Fibroblast of the conjunctiva (primary cell): ENCODE measurements around the gene SLC24A3.
A peak's percentile ranks its signal among the peaks of the same experiment; 100 is the strongest.

Experiments
- DNase-seq: peaks from one replicate; pipeline ENCODE4 v3.0.0-alpha.2; 2010; ENCODE audit warnings: low read depth

The SLC24A3 gene

GRCh38 chr20:19679900-19680495 is 467.6 kb downstream of the SLC24A3 start:
- DNase-seq: no peak

GRCh38 chr20:19682249-19682648 is 469.8 kb downstream of the SLC24A3 start:
- no peak for DNase-seq

DNA sequence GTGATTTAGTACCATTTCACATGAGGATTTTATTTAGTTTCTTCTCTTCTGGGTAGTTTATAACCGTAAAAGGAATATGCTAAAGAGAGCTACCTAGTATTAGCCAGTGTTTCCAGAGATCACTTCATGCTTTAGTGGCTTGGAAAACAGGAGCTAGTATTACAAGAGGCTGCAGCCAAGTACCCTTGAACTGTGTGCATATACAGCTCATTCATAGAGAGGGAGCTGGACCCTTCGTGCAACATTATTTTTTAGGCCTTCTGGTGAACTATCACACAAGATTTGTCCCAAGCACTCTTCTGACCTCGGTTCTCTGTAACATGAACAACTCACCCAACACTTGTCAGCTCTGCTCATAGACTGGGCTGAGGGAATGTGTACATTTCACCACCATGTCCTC is 470.7 kb downstream of the SLC24A3 start:
- no peak for DNase-seq

DNA sequence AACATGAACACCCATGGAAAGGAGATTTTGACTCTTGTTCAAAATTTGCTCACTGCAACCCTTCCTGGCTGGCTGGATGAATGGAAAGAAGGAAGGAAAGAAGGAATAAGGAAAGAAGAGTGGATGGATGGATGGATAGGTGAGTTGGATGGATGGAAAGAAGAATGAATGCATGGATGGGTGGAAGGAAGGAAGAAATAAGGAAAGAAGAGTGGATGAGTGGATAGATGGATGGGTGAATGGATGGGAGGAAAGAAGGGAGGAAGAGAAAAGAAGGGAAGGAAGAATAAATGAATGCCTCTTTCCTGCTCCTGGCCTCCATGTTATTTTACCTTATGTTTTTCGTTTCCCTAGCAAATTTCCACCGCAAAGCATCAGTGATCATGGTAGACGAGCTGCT is 471.4 kb downstream of the SLC24A3 start:
- no peak for DNase-seq

GRCh38 chr20:19688031-19688806 is 475.8 kb downstream of the SLC24A3 start:
- peak; percentile 74 for DNase-seq

DNA sequence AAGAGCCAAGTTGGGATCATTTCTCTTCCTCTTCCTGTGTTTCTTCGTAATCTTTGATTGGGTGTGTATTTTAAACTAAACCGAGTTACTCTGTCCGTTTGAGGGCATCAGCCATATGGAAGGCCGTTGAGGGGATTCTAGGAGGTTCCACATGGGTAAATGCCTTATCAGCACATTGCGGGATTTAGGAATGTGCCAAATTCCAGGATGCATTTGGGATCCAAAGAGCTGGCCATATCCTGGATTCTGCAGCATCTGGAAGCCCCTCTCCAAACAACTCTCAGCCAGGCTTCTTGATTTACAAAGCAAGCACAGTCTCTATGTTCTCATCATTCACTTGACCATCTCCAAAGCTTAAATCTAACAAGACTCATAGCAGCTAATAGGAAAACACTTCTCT is 478.0 kb downstream of the SLC24A3 start:
- DNase-seq: no peak

- DNase-seq: no peak
Observed at GRCh38 chr20:19691125-19691524, 478.7 kb downstream of the SLC24A3 start.

DNA sequence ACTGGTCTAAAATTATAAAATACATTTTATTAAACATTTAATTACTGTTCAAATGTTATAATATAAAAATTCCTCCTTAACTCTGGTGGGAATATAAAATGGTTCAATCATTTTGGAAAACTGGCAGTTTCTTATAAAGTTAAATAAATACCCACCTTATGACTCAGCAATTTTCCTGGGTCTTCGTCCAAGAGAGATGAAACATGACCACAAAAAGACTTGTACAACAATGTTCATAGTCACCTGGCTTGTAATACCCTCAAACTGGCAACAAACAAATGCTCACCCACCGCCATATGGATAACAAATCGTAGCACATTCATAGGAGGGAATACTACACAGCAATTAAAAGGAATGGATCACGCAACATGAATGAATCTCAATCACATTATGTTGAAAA is 479.7 kb downstream of the SLC24A3 start:
- DNase-seq: no peak

- DNase-seq: no peak
Observed at GRCh38 chr20:19692685-19693119, 480.3 kb downstream of the SLC24A3 start.

DNA sequence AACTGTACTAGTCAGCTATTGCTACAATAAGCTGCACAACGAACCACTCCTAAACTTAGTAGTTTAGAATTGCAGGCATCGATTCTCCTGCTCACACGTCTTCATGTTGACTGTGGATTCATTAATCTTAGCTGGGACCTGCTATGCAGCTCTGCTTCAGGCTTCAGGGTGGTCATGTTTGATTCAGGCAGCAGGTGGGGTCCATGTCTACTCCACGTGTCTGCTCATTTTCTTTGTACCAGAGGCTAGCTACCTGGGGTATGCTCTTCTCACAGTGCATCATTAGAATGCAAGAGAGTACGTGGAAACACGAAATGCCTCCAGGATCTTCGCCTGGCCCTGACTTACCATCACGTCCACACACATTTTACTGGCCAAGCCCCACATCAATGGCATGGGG is 481.1 kb downstream of the SLC24A3 start:
- DNase-seq: no peak

DNA sequence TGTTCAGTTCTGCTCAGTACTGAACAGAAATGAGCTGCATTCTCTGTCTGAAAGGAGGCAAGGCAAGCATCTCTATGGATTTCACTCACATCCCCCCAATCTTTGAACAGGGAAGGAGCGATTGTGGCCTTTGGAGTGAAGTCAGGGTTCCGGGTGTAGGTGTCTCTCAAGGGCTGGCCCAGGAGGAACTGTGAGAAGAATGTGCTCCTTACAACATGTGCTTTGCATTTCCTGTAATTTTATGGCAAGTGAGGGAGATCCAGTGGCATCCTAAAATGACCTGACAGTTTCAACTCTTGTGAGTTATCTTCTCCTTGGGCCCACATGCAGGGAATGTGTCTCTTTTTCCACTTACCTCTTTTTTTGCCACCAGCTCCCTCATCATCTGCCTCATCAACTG is 482.6 kb downstream of the SLC24A3 start:
- no peak for DNase-seq

- DNase-seq: no peak
Observed at GRCh38 chr20:19696620-19697019, 484.2 kb downstream of the SLC24A3 start.

DNA sequence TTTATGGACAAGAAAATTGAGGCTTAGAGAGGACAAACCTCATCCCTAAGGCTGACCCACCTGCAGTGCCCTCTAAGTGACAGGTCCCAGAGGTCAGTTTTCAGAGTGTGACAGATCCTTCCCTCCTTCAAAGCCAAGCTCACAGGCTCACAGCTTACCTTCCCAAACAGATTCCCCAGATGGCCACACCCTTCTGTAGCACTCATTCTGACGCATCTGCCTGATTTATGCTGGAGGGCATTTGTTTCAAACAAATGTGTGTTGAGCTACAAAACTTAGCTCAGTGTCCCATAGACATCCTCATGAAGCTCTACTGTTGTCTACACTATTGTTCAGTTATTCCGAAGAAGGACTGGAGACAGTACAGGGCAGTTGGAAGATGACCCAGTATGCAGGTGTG is 485.0 kb downstream of the SLC24A3 start:
- no peak for DNase-seq

GRCh38 chr20:19699180-19699971 is 486.9 kb downstream of the SLC24A3 start:
- peak; percentile 22 for DNase-seq

GRCh38 chr20:19701429-19701828 is 489.0 kb downstream of the SLC24A3 start:
- no peak for DNase-seq

DNA sequence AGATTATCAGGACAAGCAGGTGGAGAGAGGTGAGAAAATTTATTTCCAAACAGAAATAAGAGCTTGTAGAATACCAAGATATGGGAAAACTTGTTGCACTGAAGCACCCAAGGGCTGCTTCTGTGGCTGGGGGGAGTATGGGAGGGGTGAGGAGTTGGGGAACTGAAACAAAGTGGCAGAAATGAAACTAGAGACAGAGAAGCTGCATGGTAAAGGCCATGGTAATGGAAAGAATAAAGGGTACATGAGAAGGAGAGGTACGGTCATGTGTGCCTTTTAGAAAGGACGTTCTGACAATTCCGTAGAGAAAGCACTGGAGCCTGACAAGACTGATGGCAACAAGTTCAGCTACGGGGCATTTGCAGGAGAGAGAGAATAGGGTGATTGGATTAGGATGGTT is 494.0 kb downstream of the SLC24A3 start:
- no peak for DNase-seq

- no peak for DNase-seq
Observed at GRCh38 chr20:19709635-19710335, 497.3 kb downstream of the SLC24A3 start.

GRCh38 chr20:19710336-19711120 is 498.1 kb downstream of the SLC24A3 start:
- peak; percentile 46 for DNase-seq

DNA sequence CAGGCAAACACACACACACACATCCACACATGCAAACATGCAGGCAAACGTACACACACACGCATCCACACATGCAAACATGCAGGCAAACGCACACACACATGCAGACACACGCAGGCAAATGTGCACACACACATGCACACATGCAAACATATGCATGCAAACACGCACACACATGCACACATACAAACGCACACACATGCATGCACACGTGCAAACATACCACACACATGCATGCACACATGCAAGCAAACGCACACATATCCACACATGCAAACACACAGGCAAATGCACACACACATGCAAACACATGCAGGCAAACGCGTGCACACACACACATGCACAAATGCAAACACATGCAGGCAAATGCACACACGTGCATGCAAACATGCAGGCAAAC is 498.7 kb downstream of the SLC24A3 start:
- DNase-seq: no peak

GRCh38 chr20:19712721-19713260 is 500.3 kb downstream of the SLC24A3 start:
- no peak for DNase-seq
